HG03108 (cell line): ENCODE data around the gene NPAS1.
"Not testable (repeated sequence)": the region's sequence is repeated elsewhere in the genome, so short reads cannot be mapped to it uniquely, and the experiment has no call there.

Source experiments
- ATAC-seq: cut with Tn5 transposase; IDR thresholded peaks from one replicate; pipeline ENCODE4 v1.9.1; 2021; ENCODE audit warnings: moderate library complexity; ENCODE audit not compliant: unreplicated experiment

The NPAS1 gene

DNA sequence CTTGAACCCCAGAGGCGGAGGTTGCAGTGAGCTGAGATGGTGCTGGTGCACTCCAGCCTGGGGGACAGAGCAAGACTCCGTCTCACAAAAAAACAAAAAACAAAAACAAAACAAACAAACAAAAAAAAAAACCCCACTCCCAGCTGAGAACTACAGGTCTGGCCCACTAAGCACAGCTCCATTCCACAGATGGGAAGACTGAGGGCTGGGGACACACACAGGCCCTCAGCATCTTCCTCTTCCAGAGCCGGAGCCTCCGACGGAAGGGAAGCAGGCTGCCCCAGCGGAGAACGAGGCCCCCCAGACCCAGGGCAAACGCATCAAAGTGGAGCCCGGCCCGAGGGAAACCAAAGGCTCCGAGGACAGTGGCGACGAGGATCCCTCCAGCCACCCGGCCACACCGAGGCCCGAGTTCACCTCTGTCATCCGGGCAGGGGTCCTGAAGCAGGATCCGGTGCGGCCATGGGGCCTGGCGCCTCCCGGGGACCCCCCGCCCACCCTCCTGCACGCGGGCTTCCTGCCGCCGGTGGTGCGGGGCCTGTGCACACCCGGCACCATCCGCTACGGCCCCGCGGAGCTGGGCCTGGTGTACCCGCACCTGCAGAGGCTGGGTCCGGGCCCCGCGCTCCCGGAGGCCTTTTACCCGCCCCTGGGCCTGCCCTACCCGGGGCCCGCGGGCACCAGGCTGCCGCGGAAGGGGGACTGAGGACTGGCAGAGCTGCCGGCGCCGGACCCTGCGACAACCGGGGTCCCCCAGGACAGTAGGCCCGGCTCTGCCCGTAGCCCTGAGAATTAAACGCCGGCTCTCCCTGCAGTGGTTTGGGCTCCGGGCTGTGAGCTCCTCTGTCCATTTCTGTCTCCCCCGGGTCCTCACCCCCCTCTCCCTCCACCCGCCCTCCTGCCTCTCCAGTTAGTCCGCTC is 25.6 kb downstream of the NPAS1 start:
- no peak for ATAC-seq

DNA sequence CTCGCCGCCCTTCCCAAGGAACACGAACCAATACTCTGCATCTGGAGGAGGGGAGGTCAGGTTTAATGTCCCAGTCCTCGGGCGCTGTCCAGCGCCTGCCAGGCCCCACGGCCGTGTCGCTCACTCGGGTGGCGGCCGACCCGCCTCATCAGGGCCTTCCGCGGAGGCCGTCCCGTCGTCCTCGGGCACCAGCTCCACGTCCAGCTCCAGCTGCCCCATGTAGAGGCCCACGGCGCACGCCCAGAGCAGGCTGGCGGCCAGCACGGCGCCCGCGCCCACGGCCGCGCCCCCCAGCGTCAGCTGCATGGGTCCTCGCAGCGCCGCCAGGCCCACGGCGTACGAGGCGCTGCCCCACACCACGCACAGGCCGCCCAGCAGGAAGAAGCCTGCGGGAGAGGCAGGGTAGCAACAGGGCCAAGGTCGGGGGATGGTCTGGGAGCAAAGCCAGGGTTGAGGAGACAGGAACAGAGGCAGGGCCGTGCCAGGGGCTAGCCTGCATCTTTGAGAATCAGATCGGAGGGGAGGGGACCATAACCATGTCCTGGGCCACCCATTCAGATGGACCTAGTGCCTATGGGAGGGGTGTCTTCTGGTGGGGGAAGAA is 26.3 kb downstream of the NPAS1 start:
- ATAC-seq: no peak

DNA sequence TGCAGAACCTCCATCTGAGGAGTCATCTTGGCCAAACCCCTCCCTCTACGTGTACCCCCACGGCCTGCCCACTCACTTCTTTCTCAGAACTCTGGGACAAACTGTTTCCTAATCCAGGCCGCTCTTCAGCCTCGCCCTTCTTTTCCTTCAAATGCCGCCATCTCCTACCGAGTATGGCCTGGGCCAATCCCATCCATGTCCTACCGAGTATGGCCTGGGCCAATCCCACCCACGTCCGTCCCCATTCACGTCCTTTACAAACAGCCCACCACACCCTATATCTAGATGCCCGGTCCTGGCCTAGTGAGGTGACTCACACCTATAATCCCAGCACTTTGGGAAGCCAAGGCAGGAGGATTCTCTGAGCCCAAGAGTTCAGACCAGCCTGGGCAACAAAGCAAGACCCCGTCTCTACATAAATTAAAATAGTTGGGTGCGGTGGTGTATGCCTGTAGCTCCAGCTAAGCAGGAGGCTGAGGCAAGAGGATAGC is 27.7 kb downstream of the NPAS1 start:
- no peak for ATAC-seq

GRCh38 chr19:47047763-47048405 is 28.2 kb downstream of the NPAS1 start:
- peak; percentile 45 for ATAC-seq

DNA sequence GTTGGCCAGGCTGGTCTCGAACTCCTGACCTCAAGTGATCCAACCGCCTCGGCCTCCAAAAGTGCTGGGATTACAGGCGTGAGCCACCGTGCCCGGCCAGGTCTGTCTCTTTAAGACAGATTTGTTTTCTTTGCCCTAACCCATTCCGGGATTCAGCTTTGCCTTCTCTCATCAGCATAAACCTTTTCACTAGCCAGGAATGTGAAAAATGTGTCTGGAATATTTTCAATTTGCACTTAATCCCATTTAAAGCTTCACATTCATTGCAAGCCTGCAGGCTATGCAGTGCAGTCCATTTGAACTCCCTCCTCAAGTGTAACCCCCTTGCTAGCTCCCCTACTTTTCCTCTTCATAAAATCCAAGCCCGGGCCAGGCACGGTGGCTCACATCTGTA is 29.7 kb downstream of the NPAS1 start:
- ATAC-seq: no peak

DNA sequence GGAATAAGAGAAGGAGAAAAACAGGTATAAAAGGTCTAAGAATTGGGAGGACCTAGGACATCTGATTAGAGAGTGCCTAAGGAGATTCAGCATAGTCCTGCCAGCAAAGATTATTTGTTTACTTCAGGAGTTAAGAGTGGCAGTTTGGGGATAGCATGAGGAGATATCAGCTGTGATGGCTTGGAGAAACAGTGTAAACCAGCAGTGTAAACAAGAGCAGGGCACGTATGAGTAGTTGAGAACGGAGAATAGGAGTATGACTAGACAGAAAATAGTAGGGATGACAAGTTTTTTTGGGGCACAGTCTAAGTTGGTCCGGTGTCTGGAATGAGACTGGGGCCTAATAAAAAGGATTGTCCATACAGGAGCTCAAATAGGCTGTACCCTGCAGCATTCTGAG is 30.9 kb downstream of the NPAS1 start:
- not testable (repeated sequence) for ATAC-seq

- ATAC-seq: no peak
Observed at GRCh38 chr19:47056411-47056810, 36.8 kb downstream of the NPAS1 start.

DNA sequence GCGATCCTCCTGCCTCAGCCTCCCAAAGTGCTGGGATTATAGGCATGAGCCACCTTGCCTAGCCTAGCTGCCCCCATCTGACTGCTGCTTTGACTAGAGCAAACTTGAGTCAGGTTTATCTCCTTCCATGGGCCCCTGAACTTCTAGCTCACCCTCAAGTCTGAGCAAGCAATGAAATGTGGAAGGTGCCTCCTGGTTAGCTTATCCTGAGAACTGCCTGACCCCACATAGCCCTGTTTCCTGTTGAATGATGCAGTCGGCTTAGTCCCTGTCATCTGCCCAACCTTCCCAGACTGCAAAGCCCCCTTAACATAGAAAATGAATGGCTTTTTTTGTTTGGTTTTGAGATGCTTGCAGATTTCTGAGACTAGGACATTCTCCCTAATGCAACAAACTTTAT is 37.7 kb downstream of the NPAS1 start:
- no peak for ATAC-seq

GRCh38 chr19:47058621-47059022 is 39.0 kb downstream of the NPAS1 start:
- ATAC-seq: no peak

DNA sequence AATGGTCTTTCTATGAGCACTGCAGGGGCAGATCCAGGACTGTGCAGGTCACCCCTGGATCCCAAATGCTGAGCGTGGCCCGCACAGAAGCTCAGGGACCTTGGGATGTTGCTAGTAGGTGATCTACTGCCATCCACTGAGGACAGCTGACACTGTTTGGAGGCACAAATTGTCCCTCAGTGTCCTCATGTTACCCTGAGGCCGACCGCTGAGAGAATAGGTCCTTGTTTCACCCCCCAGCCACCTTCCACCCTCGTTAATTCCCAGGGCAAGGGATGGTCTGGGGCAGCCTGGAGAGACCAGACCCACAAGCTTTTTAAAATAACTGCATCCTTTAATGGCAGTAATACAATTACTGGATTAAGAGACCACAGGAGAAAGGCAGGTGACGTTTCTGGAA is 44.2 kb downstream of the NPAS1 start:
- no peak for ATAC-seq

DNA sequence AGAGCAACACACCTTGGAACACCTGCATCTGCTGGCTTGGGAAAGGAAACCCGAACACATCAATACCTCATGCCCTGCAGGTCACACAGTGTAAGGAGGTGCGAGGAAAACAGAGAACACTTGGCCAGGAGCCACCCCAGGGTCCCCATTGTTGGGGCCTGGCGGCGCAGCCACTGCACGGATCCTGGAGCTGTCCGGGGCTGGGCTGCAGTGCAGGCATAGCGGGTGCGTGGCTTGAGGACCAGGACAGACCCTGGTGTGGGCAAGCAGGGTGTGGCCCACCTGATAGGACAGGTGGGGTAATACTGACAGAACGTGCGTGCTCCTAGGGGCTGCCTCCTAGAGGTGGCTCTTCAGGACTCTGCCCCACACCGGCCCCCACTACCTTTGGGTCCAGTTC is 45.6 kb downstream of the NPAS1 start:
- no peak for ATAC-seq

DNA sequence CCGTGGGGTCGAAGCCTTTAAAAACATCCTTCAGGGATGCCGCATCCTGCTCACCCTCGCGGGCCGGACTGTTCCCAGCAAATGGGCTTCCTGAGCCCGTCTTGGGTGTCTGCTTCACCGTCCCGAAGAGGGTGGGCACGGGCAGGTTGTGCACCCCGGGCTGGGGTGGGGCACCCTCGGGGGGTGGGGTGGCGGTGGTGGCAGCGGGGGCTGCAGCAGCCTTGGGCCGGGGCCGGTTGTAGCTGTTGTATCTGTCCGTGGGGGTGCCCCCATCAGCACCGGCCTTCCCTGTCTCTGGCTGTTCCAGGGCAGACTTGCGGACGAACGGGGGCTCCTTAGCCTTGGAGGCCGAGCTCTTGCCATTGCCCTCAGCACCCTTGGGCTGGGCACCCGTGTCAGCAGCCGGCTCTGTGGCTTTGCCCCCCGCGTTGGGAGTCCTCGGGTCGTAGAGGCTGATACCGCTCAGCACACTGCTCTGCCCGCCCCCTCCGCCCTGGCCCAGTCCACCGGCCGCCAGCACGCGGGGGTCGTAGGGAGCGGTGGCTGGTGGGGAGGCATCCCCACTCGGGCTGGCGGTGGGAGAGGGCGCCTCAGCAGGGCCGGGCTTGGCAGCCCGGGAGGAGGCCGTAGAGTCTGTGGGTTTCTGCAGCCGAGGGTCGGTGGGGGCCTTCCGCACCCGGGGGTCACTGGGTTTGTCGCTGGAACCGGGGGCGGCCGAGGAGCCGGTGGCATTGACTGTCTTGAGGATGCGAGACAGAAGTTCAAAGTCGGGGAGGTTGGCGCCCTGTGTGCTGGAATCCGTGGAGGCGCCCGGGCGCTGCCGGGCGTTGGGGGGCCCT is 47.0 kb downstream of the NPAS1 start:
- no peak for ATAC-seq

DNA sequence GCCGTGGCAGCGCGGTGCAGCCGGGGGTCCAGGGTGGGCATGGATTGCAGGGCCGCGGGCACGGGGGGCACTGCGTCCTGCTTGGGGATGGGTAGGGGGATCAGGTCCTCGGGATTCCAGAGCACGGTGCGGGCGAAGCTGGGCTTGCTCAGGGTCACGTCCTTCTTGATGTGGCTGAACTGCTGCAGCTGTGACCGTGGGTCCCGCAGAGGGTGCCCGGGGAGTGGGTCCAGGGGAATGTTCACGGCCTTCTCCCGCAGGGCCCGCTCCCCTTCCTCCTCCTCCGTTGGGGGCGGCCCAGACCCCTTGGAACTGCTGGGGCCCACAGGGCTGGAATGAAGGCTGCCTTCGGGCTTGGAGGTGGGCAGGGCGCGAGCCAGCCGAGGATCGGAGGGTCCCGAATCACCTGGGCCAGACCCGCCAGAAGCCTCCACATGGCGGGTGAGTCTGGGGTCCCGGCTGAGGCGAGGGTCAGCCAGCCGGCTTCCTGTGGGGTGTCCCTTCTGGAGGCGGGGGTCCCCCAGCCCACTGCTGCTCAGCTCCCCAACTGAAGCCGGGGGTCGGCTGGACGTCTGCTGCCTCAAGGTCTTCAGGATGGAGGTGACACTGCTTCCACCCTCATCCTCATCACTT is 47.7 kb downstream of the NPAS1 start:
- ATAC-seq: no peak

GRCh38 chr19:47068246-47068645 is 48.6 kb downstream of the NPAS1 start:
- no peak for ATAC-seq

GRCh38 chr19:47068876-47069406 is 49.3 kb downstream of the NPAS1 start:
- no peak for ATAC-seq

DNA sequence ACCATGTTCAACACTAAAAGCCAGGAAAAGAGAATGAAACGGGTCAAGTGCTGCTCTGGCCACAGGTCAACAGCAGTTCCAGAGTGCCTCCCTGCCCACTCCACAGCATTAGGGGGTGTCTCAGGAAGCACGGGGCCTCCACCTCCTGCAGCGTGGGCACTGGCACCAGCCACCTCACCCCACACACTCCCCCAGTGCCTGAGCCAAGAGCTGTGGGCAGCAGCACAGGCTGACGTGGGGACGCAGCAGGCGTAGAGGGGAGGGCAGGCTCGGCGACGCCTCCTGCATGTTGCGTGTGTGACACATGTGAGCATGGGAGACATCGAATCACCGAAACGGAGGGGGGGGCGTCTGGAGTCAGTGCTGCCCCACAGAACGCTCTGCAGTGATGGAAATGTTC is 50.2 kb downstream of the NPAS1 start:
- ATAC-seq: no peak

GRCh38 chr19:47070756-47071155 is 51.1 kb downstream of the NPAS1 start:
- no peak for ATAC-seq

DNA sequence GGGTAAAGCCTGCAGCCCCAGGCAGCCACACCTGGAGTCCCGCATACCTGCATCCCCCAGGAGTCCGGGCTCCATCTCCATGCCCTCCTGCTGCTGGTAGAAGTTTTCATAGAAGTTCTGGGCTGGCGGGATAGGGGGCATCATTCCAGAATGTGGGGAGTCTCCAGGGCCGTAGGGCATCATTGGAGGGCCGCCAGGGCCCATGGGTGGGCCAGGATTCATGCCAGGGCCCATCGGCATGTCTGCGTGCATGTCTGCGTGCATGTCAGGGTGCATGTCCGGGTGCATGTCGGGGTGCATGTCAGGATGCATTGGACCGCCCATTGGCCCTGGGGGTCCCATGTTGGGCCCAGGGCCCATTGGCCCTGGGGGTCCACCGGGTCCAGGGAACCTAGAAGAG is 52.1 kb downstream of the NPAS1 start:
- ATAC-seq: no peak

- ATAC-seq: no peak
Observed at GRCh38 chr19:47072323-47072722, 52.7 kb downstream of the NPAS1 start.

- ATAC-seq: no peak
Observed at GRCh38 chr19:47073574-47073973, 53.9 kb downstream of the NPAS1 start.
